A549 (cell line): ENCODE results near the gene ANKRD55. TPM values are rescaled to one million over a fixed set of nuclear protein-coding genes. Genes with fewer than 3 reads are reported as not detected.
A peak's percentile ranks its signal among the peaks of the same experiment; 100 is the strongest.

Experiments used
- ATAC-seq, 2 experiments: fragments of 200-7000 bp in 1 of 2; fragments of >200 bp in 1 of 2; cut with Nextera tagmentation in 1 of 2; cut with Tn5 transposase in 1 of 2; 3 replicates each; pipeline versions ENCODE4 v1.8.0 to v1.9.1; 2018 to 2020; ENCODE audit warnings: mild to moderate bottlenecking in 1 of 2, moderate library complexity in 1 of 2
- CTCF ChIA-PET: fragments of 300-600 bp; sonication (Branson Sonifier 250); formaldehyde crosslinking; extraction: SDS; loops from one replicate; lab custom pipeline; 2021; ENCODE audit warnings: antibody characterized with exemption, inconsistent platforms; lab: Yijun Ruan, JAX
- POLR2A ChIA-PET: fragments of 350-600 bp; formaldehyde crosslinking; extraction: SDS; loops from one replicate; lab custom pipeline; 2021; ENCODE audit warnings: antibody characterized with exemption, inconsistent platforms; lab: Yijun Ruan, JAX
- DNase-seq, 2 experiments: peaks; one replicate each; pipeline versions ENCODE4 v3.0.0 to v3.0.0-alpha.2; 2011 to 2016; ENCODE audit warnings: low read depth in 1 of 2, low spot score in 1 of 2
- FAIRE-seq: peaks from 2 replicates; lab custom pipeline; 2011; peaks lifted over from hg19 to GRCh38; lab: Jason Lieb, UNC
- H3K27ac ChIP-seq, 2 experiments: fragments of >200 bp; sonication (Bioruptor Twin); formaldehyde crosslinking; 3 replicates each; pipeline ENCODE4 v1.5.1; 2016 to 2017
- H3K4me1 ChIP-seq: fragments of >200 bp; sonication (Bioruptor Twin); formaldehyde crosslinking; 3 replicates; pipeline ENCODE4 v1.6.1; 2016
- H3K4me2 ChIP-seq: fragments of >200 bp; sonication (Bioruptor Twin); formaldehyde crosslinking; 3 replicates; pipeline ENCODE4 v1.6.1; 2016
- H3K4me3 ChIP-seq: fragments of >200 bp; sonication (Bioruptor Twin); formaldehyde crosslinking; 3 replicates; pipeline ENCODE4 v1.5.1; 2016
- H3K9me3 ChIP-seq: fragments of >200 bp; sonication (Bioruptor Twin); formaldehyde crosslinking; 3 replicates; pipeline ENCODE4 v1.6.1; 2016
- BCL3 ChIP-seq: fragments of >200 bp; sonication (Bioruptor Twin); formaldehyde crosslinking; IDR thresholded peaks from 3 replicates; pipeline ENCODE4 v1.6.1; 2016
- BHLHE40 ChIP-seq: IDR thresholded peaks from 2 replicates; pipeline ENCODE4 v1.6.1; 2012; ENCODE audit warnings: low read depth, low read length, inconsistent platforms
- CBX2 ChIP-seq: fragments of 200-600 bp; sonication (generic); IDR thresholded peaks from 2 replicates; pipeline ENCODE4 v1.6.1; 2016; ENCODE audit warnings: low read depth, mild to moderate bottlenecking, borderline replicate concordance
- CBX8 ChIP-seq: fragments of 200-600 bp; sonication (generic); IDR thresholded peaks from 2 replicates; pipeline ENCODE4 v1.6.1; 2016
- CEBPB ChIP-seq, 2 experiments: fragments of >200 bp in 1 of 2; sonication (Bioruptor Twin) in 1 of 2; formaldehyde crosslinking in 1 of 2; IDR thresholded peaks; 2 replicates each; pipeline ENCODE4 v1.6.1; 2012 to 2016
- CHD4 ChIP-seq: fragments of 200-600 bp; sonication (generic); IDR thresholded peaks from 2 replicates; pipeline ENCODE4 v1.6.1; 2016; ENCODE audit warnings: antibody characterized with exemption, mild to moderate bottlenecking, borderline replicate concordance
- EHMT2 ChIP-seq: fragments of 200-600 bp; sonication (generic); IDR thresholded peaks from 2 replicates; pipeline ENCODE4 v1.6.1; 2016; ENCODE audit warnings: antibody characterized with exemption, low read depth, mild to moderate bottlenecking, moderate library complexity
- EP300 ChIP-seq, 2 experiments: fragments of >200 bp; sonication (Bioruptor Twin); formaldehyde crosslinking; IDR thresholded peaks; 2 replicates in 1 of 2; 3 replicates in 1 of 2; pipeline ENCODE4 v1.6.1; 2016 to 2017
- GATA3 ChIP-seq: IDR thresholded peaks from 2 replicates; pipeline ENCODE4 v1.6.1; 2012; ENCODE audit warnings: borderline replicate concordance
- HDAC2 ChIP-seq: fragments of 200-600 bp; sonication (generic); IDR thresholded peaks from 2 replicates; pipeline ENCODE4 v1.6.1; 2016
- HMGXB4 ChIP-seq: fragments of 250-450 bp; sonication (Bioruptor Pico); IDR thresholded peaks from 2 replicates; pipeline ENCODE4 v1.5.0; 2021; ENCODE audit warnings: mild to moderate bottlenecking, moderate library complexity, borderline replicate concordance
- HOXA7 ChIP-seq: fragments of 250-450 bp; sonication (Bioruptor Pico); IDR thresholded peaks from 2 replicates; pipeline ENCODE4 v1.5.0; 2020; ENCODE audit warnings: mild to moderate bottlenecking, moderate library complexity
- JUNB ChIP-seq: fragments of >200 bp; sonication (Bioruptor Twin); formaldehyde crosslinking; IDR thresholded peaks from 2 replicates; pipeline ENCODE4 v1.6.1; 2016
- KDM1A ChIP-seq: fragments of 200-600 bp; sonication (generic); IDR thresholded peaks from 2 replicates; pipeline ENCODE4 v1.6.1; 2016; ENCODE audit warnings: low read depth, mild to moderate bottlenecking
- KDM5A ChIP-seq: fragments of 200-600 bp; sonication (generic); IDR thresholded peaks from 2 replicates; pipeline ENCODE4 v1.6.1; 2016; ENCODE audit warnings: antibody characterized with exemption, mild to moderate bottlenecking
- MAFK ChIP-seq: fragments of 450-650 bp; IDR thresholded peaks from 2 replicates; pipeline ENCODE4 v1.6.1; 2014; ENCODE audit not compliant: partially characterized antibody
- MAX ChIP-seq: IDR thresholded peaks from 2 replicates; pipeline ENCODE4 v1.6.1; 2012
- NFE2L2 ChIP-seq: fragments of 150-350 bp; conservative IDR thresholded peaks from 2 replicates; pipeline ENCODE4 v1.6.1; 2014; ENCODE audit warnings: low read length
- PBX3 ChIP-seq: IDR thresholded peaks from 2 replicates; pipeline ENCODE4 v1.6.1; 2012
- RAD21 ChIP-seq, 2 experiments: fragments of >200 bp in 1 of 2; sonication (Bioruptor Twin) in 1 of 2; formaldehyde crosslinking in 1 of 2; IDR thresholded peaks in 1 of 2; conservative IDR thresholded peaks in 1 of 2; 2 replicates in 1 of 2; 3 replicates in 1 of 2; pipeline ENCODE4 v1.6.1; 2012 to 2018; ENCODE audit warnings: inconsistent platforms in 1 of 2
- RFX5 ChIP-seq: fragments of 450-650 bp; IDR thresholded peaks from 2 replicates; pipeline ENCODE4 v1.7.1; 2014; ENCODE audit warnings: antibody characterized with exemption, mild to moderate bottlenecking, moderate library complexity
- RNF2 ChIP-seq: fragments of 200-600 bp; sonication (generic); IDR thresholded peaks from 2 replicates; pipeline ENCODE4 v1.6.1; 2016; ENCODE audit warnings: low read depth, mild to moderate bottlenecking, antibody characterized with exemption, moderate library complexity, borderline replicate concordance
- TFCP2L1 ChIP-seq: fragments of 250-450 bp; sonication (Bioruptor Pico); IDR thresholded peaks from 2 replicates; pipeline ENCODE4 v1.5.0; 2021; ENCODE audit warnings: mild to moderate bottlenecking
- USF2 ChIP-seq: fragments of 450-650 bp; IDR thresholded peaks from 2 replicates; pipeline ENCODE4 v1.6.1; 2014; ENCODE audit warnings: antibody characterized with exemption
- ZNF302 ChIP-seq: fragments of 250-450 bp; sonication (Bioruptor Pico); IDR thresholded peaks from 2 replicates; pipeline ENCODE4 v1.9.0; 2021; ENCODE audit warnings: inconsistent platforms, mild to moderate bottlenecking, moderate library complexity
- WGBS: methylation state at CpG from one replicate; pipeline ENCODE4 v1.1.6; 2017; ENCODE audit errors: missing lambda C conversion rate; 5-methylcytosine and 5-hydroxymethylcytosine counted together
- polyA plus RNA-seq, 4 experiments: library from polyadenylated mRNA; depleted of rRNA in 3 of 4; stranded (reverse); fragments of >200 nt; fragmentation: RNase III in 1 of 4; extraction: RNeasy Plus Mini Kit Qiagen cat#74134 plus additional on column Dnase treatment in 1 of 4; gene quantifications; 2 replicates in 3 of 4; 3 replicates in 1 of 4; pipeline ENCODE4 v1.2.3, GENCODE V29; 2011 to 2017

ANKRD55 gene
- polyA plus RNA-seq, 2 of the 4 experiments (the other 2 are of a cell fraction) = 0.10 to 0.30 TPM

GRCh38 chr5:56070851-56071465 is 162.2 kb downstream of the ANKRD55 start:
- ChIA-PET CTCF (interaction anchor here (0.7 to 2.1 kb wide), 13 partner anchors 9 to 136 kb away, joined by 3 to 14 read pairs (median 4); no protein-coding TSS in a partner anchor), POLR2A (no interaction called here)
- H3K4me1 ChIP-seq = peaks cover 32% of the 10 kb centered on the region; the same call in 2 of the 3 replicates
- no peaks in the 10 kb centered on the region for H3K9me3 ChIP-seq
- DNase-seq = no peak
- no peak for ATAC-seq
- TF ChIP-seq JUNB (no peak), NFE2L2 (no peak), ZNF302 (CRISPR knock-in tag) (no peak), EHMT2 (no peak), HMGXB4 (CRISPR knock-in tag) (no peak), MAFK (no peak), GATA3 (no peak), KDM5A (no peak), USF2 (no peak), KDM1A (no peak), CHD4 (no peak)
- no peak for FAIRE-seq
- peak overlapping the region; percentile 44 to 48; a peak in 5 of 6 replicates for H3K27ac ChIP-seq
- H3K4me2 ChIP-seq = peak overlapping the region; percentile 11; the same call in 1 of the 3 replicates
- H3K4me3 ChIP-seq = no peak overlapping the region
- 43% methylated on average over 2 of the region's 2 CpGs for WGBS

GRCh38 chr5:56069652-56070226 is 163.4 kb downstream of the ANKRD55 start:
- H3K4me1 ChIP-seq = peaks cover 32% of the 10 kb centered on the region; the same call in 2 of the 3 replicates
- CTCF ChIA-PET = interaction anchor here (0.5 to 2.1 kb wide), 9 partner anchors 11 to 361 kb away, joined by 3 to 6 read pairs (median 3); no protein-coding TSS in a partner anchor
- no peak overlapping the region for H3K4me3 ChIP-seq
- H3K4me2 ChIP-seq = no peak overlapping the region
- TF ChIP-seq RFX5 (no peak), KDM1A (no peak), CBX8 (no peak), BHLHE40 (no peak), HDAC2 (no peak), EP300 (IDR thresholded peaks at IDR 0.05) (no peak), CEBPB (IDR thresholded peaks at IDR 0.05) (no peak), PBX3 (no peak), RAD21 (conservative IDR thresholded peaks at IDR 0.05 in 1 of 2, IDR thresholded peaks at IDR 0.05 in 1 of 2) (no peak), CBX2 (no peak), TFCP2L1 (CRISPR knock-in tag) (no peak), MAX (no peak), BCL3 (no peak), HOXA7 (CRISPR knock-in tag) (no peak), RNF2 (no peak)
- TF ChIP-seq, all 56 proteins: peak for 0
- WGBS = 87% methylated on average over 3 of the region's 3 CpGs
- ATAC-seq = no peak
- DNase-seq = no peak
- POLR2A ChIA-PET = interaction anchor here (1.0 kb wide), 1 partner anchor 75 kb away, joined by 3 read pairs; the partner anchor contains the start of gene IL6ST
- Histone ChIP-seq H3K27ac (peak overlapping the region; percentile 24 to 27; a peak in 3 of 6 replicates), H3K9me3 (no peaks in the 10 kb centered on the region)
- no peak for FAIRE-seq
